Stimulated activated naive CD8-positive, alpha-beta T cell treated with anti-CD3 and anti-CD28 coated beads, Interleukin-15, Interleukin-2, amounts not matched to agents 100 ng/mL and 50 ng/mL, for 24 hours (primary cell): Measurements from ENCODE around the gene TNK1.
A peak's percentile ranks its signal among the peaks of the same experiment; 100 is the strongest.

Experiments used
- H3K27ac Mint-ChIP-seq: one replicate; pipeline ENCODE4 v1.8.0; 2021; ENCODE audit warnings: mild to moderate bottlenecking, mixed read lengths
- H3K27me3 Mint-ChIP-seq: one replicate; pipeline ENCODE4 v1.8.0; 2021; ENCODE audit warnings: mixed read lengths
- H3K36me3 Mint-ChIP-seq: one replicate; pipeline ENCODE4 v1.8.0; 2021; ENCODE audit warnings: low read depth, mixed read lengths
- H3K4me1 Mint-ChIP-seq: one replicate; pipeline ENCODE4 v1.8.0; 2021; ENCODE audit warnings: low read depth, mixed read lengths
- H3K4me3 Mint-ChIP-seq: one replicate; pipeline ENCODE4 v1.8.0; 2021; ENCODE audit warnings: mild to moderate bottlenecking, mixed read lengths
- H3K9me3 Mint-ChIP-seq: one replicate; pipeline ENCODE4 v1.8.0; 2021; ENCODE audit warnings: mixed read lengths

TNK1 gene

DNA sequence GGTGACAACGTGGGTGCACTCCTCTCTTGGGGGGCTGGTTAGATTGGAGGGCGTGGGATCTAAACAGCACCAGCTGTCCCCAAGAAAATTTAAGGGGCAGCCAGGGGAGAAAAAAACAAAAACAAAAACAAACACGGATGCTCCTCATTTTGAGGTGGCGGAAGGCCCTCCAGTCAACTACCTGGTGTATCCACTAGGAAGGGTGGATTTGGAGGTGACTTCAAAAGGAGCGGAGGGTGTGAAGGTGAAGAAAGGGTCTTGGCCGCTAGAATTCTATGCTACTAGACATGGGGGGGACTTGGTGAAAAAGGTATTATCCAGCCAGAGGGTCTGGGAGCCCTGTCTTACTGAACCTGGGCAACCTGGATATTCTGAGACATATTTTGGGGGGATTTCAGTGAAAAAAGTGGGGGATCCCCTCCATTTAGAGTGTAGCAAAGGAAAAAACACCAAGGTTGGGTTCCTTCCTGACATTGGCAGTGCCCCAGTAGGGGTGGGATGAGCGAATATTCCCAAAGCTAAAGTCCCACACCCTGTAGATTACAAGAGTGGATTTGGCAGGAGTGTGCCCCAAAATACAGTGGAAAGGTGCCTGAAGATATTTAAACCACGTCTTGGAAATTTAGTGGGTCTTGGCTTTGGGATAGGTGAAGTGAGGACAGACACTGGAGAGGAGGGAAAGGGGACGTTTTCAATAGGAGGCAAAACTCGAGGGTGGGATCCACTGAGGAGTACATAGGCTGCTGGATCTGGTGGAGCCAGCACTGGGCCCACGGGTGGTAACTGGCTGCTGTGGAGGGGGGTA, 58.0 kb downstream of the TNK1 start:
- Mint-ChIP-seq H3K36me3 (peaks cover 4% of the 10 kb centered on the region), H3K27me3 (peaks cover 36% of the 10 kb centered on the region), H3K27ac (no peak overlapping the region), H3K4me3 (peak overlapping the region; percentile 81), H3K4me1 (peaks cover 50% of the 10 kb centered on the region), H3K9me3 (no peaks in the 10 kb centered on the region)
